KOPT-K1 (cell line): ENCODE data around the gene C1R.

ENCODE experiments used
- H3K27ac ChIP-seq: fragments of 200-600 bp; sonication (generic); 2 replicates; pipeline ENCODE4 v1.5.1; 2016; ENCODE audit warnings: antibody characterized with exemption, mild to moderate bottlenecking, low read depth, low read length; ENCODE audit not compliant: poor library complexity, severe bottlenecking
- H3K36me3 ChIP-seq: fragments of 200-600 bp; sonication (generic); 2 replicates; pipeline ENCODE4 v1.5.1; 2017; ENCODE audit warnings: antibody characterized with exemption, mild to moderate bottlenecking, low read length, moderate library complexity; ENCODE audit not compliant: insufficient read depth
- H3K9me3 ChIP-seq: fragments of 200-600 bp; sonication (generic); 2 replicates; pipeline ENCODE4 v1.5.1; 2017; ENCODE audit warnings: antibody characterized with exemption, low read length, mild to moderate bottlenecking; ENCODE audit not compliant: insufficient read depth, poor library complexity, severe bottlenecking

The C1R gene

DNA sequence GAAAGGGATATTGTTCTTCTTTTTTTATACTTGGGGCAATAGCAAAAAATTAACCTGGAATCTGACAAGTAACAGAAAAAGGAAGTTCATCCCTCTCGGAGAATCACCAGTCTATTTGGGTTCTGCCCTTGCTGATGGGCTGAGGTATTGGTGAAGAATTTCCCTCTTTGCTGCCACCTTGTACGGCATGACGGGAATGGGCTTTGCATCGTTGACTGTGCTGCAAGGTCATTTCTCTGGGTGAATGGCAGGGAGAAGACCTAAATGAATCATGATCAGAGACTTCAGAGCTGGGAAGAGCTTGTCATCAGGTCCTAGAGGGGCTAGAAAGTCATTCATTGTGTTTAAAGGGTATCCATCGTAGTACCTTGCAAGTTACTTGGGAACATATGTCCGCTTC lies 19.7 kb downstream of the C1R start:
- no peaks in the 10 kb centered on the region for H3K9me3 ChIP-seq
- H3K36me3 ChIP-seq, result no peaks in the 10 kb centered on the region

DNA sequence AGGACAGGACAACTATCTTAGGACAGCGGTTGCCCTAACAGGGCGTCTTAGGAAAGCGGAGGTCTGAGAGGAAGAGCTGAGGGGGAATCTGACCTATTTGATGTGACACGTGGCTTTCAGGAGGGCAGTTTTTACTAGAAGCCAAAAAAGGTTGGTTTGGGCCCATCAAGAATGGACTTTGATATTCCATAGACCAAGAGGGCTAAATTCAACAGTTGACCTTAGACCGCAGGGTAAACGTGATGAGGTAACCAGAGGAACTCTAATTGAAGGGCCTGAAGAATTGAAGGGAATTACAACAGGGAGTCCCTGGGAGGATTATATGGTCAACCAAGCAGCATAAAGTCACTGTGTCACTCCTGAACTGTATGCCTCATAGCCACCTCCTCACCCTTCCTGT lies 20.2 kb downstream of the C1R start:
- H3K27ac ChIP-seq, result no peak overlapping the region
- H3K9me3 ChIP-seq, result no peaks in the 10 kb centered on the region
- no peaks in the 10 kb centered on the region for H3K36me3 ChIP-seq

More for the DNA sequence above, 19.7 kb downstream of the C1R start:
- H3K27ac ChIP-seq, result no peak overlapping the region

DNA sequence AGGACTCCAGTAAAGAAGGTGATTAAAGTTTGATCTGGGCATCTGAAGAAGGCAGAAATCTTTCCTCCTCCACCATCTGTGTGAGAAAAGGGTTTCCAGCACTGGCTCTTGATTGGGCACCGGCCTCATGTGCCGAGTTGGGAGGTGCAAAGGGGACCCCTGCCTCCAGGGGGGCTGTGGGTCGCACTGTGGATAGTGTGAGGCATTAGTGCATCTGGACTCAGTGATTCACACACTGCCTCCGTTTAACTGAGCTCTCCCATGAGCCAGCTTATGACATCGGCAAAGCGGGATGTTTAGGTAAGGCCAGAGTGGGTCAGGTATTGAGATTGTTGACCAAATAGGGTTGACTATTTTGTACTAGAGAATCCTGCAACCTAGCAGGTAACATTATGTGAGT lies 22.9 kb downstream of the C1R start:
- Histone ChIP-seq H3K36me3 (no peaks in the 10 kb centered on the region), H3K9me3 (no peaks in the 10 kb centered on the region), H3K27ac (no peak overlapping the region)

DNA sequence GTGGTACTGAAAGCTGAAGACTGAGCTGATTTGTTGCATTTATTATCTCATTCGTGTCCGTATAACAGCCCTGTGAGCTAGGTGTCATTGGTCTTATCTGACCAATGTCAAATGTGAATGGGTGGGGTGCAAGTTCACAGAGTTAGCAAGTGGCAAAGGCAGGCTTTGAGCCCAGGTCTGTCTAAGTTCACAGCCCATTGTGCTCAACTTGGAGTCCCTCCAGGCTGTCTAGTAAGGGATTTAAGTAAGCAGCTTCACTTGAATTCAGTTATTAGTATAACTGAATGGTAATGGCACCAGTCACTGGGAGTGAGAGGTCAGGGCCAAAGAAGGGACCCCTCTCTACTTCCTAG lies 23.3 kb downstream of the C1R start:
- Histone ChIP-seq H3K9me3 (no peaks in the 10 kb centered on the region), H3K27ac (no peak overlapping the region), H3K36me3 (no peaks in the 10 kb centered on the region)

DNA sequence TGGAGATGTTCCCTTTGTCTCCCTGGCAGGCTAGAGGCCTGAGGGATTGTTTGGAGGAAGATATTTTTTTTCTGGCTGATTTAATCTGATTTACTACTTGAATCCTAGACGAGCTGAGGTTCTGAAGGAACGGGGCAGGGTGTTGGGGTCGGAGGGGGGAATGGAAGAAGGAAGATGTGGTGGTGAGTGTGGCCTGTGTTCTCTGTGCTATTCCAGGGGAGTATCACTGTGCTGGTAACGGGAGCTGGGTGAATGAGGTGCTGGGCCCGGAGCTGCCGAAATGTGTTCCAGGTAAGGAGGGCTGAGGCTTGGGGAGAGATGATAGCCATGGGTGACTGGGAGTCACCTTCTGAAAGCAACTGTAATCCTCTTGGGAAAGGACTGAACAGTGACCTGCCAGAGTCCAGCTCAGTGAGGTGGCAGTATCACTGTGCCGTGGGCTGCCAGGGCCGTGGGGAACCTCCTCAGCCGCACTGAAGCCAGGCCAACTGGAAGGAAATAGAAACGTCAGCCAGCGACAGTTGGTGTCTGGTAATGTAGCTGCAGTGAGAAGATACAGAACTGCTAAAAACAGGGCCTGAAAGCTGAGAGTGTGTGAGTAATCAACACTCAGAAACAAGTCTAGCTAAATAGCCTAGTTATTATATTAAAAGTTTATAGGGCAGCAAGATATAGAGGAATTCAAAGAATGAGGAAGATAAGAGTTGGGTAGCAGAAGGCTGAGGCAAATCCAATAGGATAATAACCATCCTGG lies 23.8 kb downstream of the C1R start:
- Histone ChIP-seq H3K27ac (no peak overlapping the region), H3K9me3 (no peaks in the 10 kb centered on the region), H3K36me3 (no peaks in the 10 kb centered on the region)

DNA sequence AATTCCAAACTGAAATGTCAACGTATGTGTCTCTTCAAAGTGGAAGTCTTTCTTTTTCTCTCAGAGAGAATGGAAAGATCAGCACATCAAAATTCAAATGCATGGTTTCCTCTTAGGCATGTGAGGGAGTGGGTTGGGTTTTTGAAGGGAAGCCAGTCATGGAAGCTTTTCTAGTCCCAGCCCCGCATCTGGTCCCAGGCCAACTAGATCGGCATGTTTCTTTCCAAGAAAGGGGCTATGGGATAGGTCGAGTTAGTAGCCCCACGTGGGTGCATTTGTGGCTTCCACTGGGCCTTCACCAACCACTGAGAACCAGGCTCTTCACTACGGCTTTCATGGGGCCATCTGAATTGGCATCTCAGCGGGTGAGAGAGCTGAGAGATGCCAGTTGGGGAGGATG lies 25.1 kb downstream of the C1R start:
- Histone ChIP-seq H3K9me3 (no peaks in the 10 kb centered on the region), H3K36me3 (no peaks in the 10 kb centered on the region), H3K27ac (no peak overlapping the region)

DNA sequence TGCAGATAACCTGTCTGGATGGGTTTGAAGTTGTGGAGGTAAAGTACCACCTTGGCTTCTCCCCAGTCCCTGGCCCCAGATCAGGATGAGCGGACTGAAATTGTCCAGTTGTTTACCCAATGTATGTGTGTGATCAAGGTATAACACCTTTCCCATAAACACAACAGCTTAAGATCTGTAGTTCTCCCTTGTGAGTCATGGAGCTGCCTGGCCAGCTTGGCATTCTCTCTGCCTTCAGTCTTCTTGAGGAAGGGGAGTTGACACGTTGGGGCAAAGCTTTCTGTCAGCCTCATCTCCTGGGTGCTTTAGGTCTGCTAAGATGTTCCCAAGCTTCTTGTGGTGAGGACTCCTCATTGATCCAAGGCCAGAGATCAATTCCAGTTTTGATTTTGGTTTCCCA lies 25.6 kb downstream of the C1R start:
- no peak overlapping the region for H3K27ac ChIP-seq
- no peaks in the 10 kb centered on the region for H3K36me3 ChIP-seq
- no peaks in the 10 kb centered on the region for H3K9me3 ChIP-seq

DNA sequence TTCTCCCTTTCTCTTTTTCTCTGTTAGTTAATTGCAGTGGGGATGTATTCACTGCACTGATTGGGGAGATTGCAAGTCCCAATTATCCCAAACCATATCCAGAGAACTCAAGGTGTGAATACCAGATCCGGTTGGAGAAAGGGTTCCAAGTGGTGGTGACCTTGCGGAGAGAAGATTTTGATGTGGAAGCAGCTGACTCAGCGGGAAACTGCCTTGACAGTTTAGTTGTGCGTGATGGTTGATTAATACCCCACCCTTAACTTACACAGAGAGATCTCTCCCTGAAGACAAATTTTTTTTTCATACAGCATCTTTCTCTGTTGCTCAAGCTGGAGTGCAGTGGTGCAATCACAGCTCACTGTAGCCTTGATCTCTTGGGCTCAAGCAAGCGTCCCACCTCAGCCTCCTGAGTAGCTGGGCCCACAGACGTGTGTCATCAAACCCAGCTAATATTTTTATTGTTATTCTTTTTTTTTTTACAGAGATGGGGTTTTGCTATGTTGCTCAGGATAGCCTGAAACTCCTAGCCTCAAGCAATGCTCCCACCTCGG lies 27.1 kb downstream of the C1R start:
- Histone ChIP-seq H3K36me3 (no peaks in the 10 kb centered on the region), H3K27ac (no peak overlapping the region), H3K9me3 (no peaks in the 10 kb centered on the region)

DNA sequence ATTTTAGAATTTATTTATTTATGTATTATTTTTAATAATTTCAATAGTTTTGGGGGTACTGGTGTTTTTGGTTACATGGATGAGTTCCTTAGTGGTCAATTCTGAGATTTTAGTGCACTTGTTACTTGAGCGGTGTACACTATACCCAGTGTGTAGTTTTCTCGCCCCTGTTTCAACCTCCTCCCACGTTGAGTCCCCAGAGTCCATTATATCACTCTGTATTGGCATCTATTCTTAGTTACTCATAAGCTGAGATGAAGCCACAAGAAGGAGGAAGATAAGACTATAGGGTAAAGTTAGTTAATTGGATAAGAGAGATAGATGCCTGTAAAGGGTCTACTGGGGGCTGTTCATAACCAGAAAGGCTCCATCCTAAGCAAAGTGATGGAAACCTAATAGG lies 27.7 kb downstream of the C1R start:
- no peak overlapping the region for H3K27ac ChIP-seq
- no peaks in the 10 kb centered on the region for H3K9me3 ChIP-seq
- no peaks in the 10 kb centered on the region for H3K36me3 ChIP-seq

DNA sequence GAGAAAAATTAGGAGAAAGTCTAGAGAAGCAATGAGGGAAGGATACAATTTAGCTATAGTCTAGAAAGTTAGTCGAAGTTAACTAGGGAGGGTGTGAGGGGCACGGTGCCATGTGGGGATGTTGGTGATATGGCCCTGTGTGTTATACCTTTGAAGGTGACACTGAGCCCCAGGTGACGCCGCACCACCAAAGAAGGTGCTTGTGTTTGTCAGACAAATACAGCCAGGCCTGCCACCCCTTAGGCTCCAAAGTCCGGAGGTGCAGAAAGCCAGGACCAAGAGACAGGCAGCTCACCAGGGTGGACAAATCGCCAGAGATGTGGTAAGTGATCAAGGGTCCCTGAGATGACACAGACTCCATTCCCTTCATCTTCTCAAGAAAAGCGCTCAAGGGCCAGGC lies 30.6 kb downstream of the C1R start:
- H3K36me3 ChIP-seq, result no peaks in the 10 kb centered on the region
- H3K27ac ChIP-seq, result no peak overlapping the region
- H3K9me3 ChIP-seq, result no peaks in the 10 kb centered on the region

DNA sequence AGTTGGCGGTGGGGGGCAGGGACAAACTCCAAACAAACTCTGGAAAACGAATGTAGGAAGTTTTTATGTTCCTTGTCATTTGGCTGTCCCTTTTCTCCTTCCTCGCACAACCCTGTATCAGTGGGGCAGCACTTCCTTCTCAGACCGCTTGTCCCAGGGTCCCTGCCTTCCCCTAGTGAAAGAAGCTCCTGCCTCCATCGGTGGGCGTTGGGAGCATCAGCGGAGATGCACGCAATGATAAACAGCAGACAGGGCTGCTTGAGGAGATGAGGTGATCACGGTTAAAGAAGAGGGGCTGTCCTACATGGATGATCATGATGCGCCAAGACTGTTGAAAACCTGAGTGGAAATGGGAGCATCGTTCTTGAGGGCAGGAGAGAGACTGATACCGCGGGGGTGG lies 31.1 kb downstream of the C1R start:
- H3K9me3 ChIP-seq, result no peaks in the 10 kb centered on the region
- no peak overlapping the region for H3K27ac ChIP-seq
- H3K36me3 ChIP-seq, result no peaks in the 10 kb centered on the region

DNA sequence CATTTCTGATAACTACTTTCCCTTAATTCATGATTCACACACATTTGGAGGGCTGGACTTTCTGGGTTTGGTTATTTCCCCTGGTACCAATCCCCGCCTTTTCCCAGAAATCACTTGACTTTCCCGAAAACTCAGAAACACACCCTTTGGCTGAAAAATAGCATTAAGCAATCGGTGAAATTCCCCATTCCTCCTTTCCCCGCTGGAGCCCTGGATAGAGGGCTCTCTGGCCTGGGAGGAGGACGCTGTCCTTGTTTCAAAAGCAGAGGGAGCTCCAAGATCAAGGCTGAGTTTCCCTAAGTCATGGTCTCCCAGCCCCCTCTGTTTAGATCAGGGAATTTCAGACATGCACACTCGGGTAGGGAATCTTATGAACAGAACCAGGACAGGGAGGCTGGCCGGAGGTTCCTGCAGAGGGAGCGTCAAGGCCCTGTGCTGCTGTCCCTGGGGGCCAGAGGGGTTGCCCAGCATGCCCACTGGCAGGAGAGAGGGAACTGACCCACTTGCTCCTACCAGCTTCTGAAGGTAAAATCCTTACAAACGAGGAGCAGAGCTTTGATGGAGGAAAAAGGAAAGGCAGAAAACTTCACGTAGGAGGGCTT lies 31.8 kb downstream of the C1R start, which contains the start of gene C1S:
Gene C1S, plus strand, starts transcription at position 366 of the 602 bp plus-strand sequence. CDS start 1,195 bp downstream, outside the sequence.
- H3K36me3 ChIP-seq, result no peaks in the 10 kb centered on the region
- H3K27ac ChIP-seq, result no peak within 1 kb of the TSS

DNA sequence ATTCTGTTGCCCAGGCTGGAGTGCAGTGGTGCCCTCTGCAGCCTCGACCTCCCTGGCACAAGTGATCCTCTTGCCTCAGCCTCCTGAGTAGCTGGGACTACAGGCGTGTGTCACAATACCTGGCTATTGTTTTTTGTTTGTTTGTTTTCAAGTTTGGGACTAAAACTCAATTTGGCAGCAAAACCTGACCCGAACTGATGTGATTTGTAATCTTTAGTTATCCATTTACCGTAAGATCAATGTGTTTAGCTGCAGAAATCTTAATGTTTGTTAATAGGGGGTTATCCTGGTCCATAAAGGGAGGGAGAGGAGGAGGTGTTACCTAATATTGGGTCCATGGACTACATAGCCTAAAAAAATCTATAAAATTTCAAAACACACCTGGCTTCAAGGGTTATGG lies 32.5 kb downstream of the C1R start:
- H3K36me3 ChIP-seq, result no peaks in the 10 kb centered on the region
- no peaks in the 10 kb centered on the region for H3K9me3 ChIP-seq
- H3K27ac ChIP-seq, result no peak overlapping the region

More for the DNA sequence above, 31.8 kb downstream of the C1R start, which contains the start of gene C1S:
- H3K9me3 ChIP-seq, result no peaks in the 10 kb centered on the region

DNA sequence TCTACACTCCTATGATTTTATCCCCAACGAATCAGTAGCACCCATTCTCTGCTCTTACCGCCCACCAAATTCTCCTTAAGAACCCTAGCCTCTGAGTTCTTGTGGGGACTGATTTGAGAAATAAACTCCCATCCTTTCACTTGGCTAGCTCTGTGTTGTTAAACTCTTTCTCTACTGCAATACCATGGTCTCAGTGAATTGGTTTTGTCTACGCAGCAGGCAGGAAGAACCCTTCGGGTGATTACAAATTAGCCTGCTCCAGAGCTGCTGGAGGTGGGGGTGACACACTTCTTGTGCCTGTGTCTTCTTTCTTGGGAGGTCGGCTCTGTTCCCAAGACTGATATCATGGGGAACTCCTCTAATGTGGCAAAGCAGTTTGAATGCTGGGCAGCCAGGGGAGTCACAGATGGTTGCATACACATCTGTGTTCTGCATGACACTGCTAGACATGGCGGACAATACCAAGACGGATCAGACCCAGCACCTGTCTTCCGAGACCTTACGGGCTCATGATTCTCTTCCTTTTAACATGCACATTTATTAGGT lies 33.3 kb downstream of the C1R start:
- Histone ChIP-seq H3K27ac (no peak overlapping the region), H3K9me3 (no peaks in the 10 kb centered on the region), H3K36me3 (no peaks in the 10 kb centered on the region)

DNA sequence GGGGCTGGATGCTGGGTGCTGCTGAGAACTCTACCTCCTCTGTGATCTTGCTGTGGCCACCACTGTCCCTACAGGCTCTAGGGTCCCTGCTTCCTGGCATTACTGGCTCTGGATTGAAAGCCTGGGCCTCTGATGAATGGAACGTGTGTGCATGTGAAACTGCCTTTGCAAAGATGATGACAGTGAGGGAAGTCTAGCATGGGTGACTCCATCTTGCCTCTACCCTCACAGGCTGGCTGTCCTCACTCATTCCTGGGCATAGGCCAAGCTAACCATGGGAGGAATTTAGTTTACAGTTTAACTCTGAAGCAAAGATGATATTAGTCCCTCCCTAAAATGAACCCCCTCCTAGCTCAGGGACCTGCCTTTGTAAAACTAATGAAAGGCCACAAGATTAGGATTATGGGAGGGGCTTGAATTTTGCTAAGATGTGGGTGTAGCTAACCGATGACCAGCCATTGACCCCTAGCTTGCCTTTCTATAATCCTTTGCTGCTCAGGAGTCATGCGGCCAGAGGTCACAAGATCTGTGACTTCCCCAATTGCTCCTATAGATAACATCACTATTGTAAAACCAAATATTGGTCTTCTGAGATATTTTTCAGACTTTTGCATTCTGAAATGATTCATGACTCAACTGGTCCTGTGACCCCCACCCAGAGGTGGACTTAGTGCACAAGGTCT lies 33.9 kb downstream of the C1R start:
- Histone ChIP-seq H3K36me3 (no peaks in the 10 kb centered on the region), H3K27ac (no peak overlapping the region), H3K9me3 (no peaks in the 10 kb centered on the region)
